GM19025 (cell line): ENCODE results near the gene RPP40.
"Not testable (repeated sequence)": the region's sequence is repeated elsewhere in the genome, so short reads cannot be mapped to it uniquely, and the experiment has no call there.

ENCODE experiments used
- ATAC-seq: cut with Tn5 transposase; IDR thresholded peaks from one replicate; pipeline ENCODE4 v1.9.1; 2021; ENCODE audit warnings: mild to moderate bottlenecking, low read depth, moderate library complexity; ENCODE audit not compliant: unreplicated experiment

RPP40 gene

GRCh38 chr6:5023923-5024322 is 20.1 kb upstream of the RPP40 start:
- ATAC-seq = no peak

- ATAC-seq = no peak
These were observed 16.3 kb upstream of the RPP40 start for GRCh38 chr6:5020142-5020541.

- no peak for ATAC-seq
These were observed 10.3 kb upstream of the RPP40 start for GRCh38 chr6:5014072-5014561.

- ATAC-seq = no peak
These were observed 8.7 kb upstream of the RPP40 start for GRCh38 chr6:5012519-5012918.

GRCh38 chr6:5011346-5011745 is 7.5 kb upstream of the RPP40 start:
- no peak for ATAC-seq

GRCh38 chr6:5007531-5007930 is 3.7 kb upstream of the RPP40 start:
- no peak for ATAC-seq

- no peak for ATAC-seq
These were observed 2.4 kb upstream of the RPP40 start for GRCh38 chr6:5006222-5006621.

GRCh38 chr6:5005038-5005433 is 1.2 kb upstream of the RPP40 start:
- not testable (repeated sequence) for ATAC-seq

- ATAC-seq = no peak
These were observed 668 bp upstream of the RPP40 start for GRCh38 chr6:5004373-5005037.

GRCh38 chr6:4999586-4999985 is 4.3 kb downstream of the RPP40 start:
- no peak for ATAC-seq

- ATAC-seq = no peak
These were observed 6.0 kb downstream of the RPP40 start for GRCh38 chr6:4997862-4998261.

- ATAC-seq = no peak
These were observed 9.1 kb downstream of the RPP40 start for GRCh38 chr6:4994741-4995140.

- no peak for ATAC-seq
These were observed 16.4 kb downstream of the RPP40 start for GRCh38 chr6:4987432-4987831.

GRCh38 chr6:4986999-4987398 is 16.8 kb downstream of the RPP40 start:
- ATAC-seq = no peak

GRCh38 chr6:4983322-4983721 is 20.5 kb downstream of the RPP40 start:
- no peak for ATAC-seq

- no peak for ATAC-seq
These were observed 22.1 kb downstream of the RPP40 start for GRCh38 chr6:4981761-4982160.

- no peak for ATAC-seq
These were observed 24.4 kb downstream of the RPP40 start for GRCh38 chr6:4979426-4979825.

GRCh38 chr6:4977468-4977867 is 26.4 kb downstream of the RPP40 start:
- no peak for ATAC-seq

GRCh38 chr6:4975506-4975905 is 28.3 kb downstream of the RPP40 start:
- no peak for ATAC-seq

- ATAC-seq = no peak
These were observed 28.9 kb downstream of the RPP40 start for GRCh38 chr6:4974962-4975361.

GRCh38 chr6:4973982-4974745 is 29.7 kb downstream of the RPP40 start:
- ATAC-seq = no peak

GRCh38 chr6:4973415-4973814 is 30.4 kb downstream of the RPP40 start:
- no peak for ATAC-seq
